NCI-H1092 treated with DMSO at 0.1 percent for 48 hours (cell line): Measurements from ENCODE around the gene NPTX1.
A peak's percentile ranks its signal among the peaks of the same experiment; 100 is the strongest.
"Not testable (repeated sequence)": the region's sequence is repeated elsewhere in the genome, so short reads cannot be mapped to it uniquely, and the experiment has no call there.

ENCODE experiments used
- DNase-seq: peaks from one replicate; lab custom pipeline; 2025; lab: John Stamatoyannopoulos, UW

The NPTX1 gene

GRCh38 chr17:80475910-80476876, at the start of gene NPTX1:
Gene NPTX1 (minus strand): TSS chr17:80476607. CDS start chr17:80476446, 161 bp downstream.
- DNase-seq, result peak; percentile 52

- no peak for DNase-seq
Measured at GRCh38 chr17:80523956-80524712, 47.7 kb upstream of the NPTX1 start.

GRCh38 chr17:80523054-80523744, 46.8 kb upstream of the NPTX1 start:
- no peak for DNase-seq

- no peak for DNase-seq
Measured at GRCh38 chr17:80520810-80521455, 44.5 kb upstream of the NPTX1 start.

- no peak for DNase-seq
Measured at GRCh38 chr17:80519091-80519781, 42.8 kb upstream of the NPTX1 start.

GRCh38 chr17:80518392-80518791, 42.0 kb upstream of the NPTX1 start:
- DNase-seq, result no peak

- no peak for DNase-seq
Measured at GRCh38 chr17:80517641-80518040, 41.2 kb upstream of the NPTX1 start.

- no peak for DNase-seq
Measured at GRCh38 chr17:80516171-80516932, 39.9 kb upstream of the NPTX1 start.

- DNase-seq, result no peak
Measured at GRCh38 chr17:80513892-80514291, 37.5 kb upstream of the NPTX1 start.

- DNase-seq, result no peak
Measured at GRCh38 chr17:80513201-80513600, 36.8 kb upstream of the NPTX1 start.

- no peak for DNase-seq
Measured at GRCh38 chr17:80512233-80512632, 35.8 kb upstream of the NPTX1 start.

GRCh38 chr17:80511222-80512180, 35.1 kb upstream of the NPTX1 start:
- DNase-seq, result no peak

- DNase-seq, result no peak
Measured at GRCh38 chr17:80510772-80511171, 34.4 kb upstream of the NPTX1 start.

- no peak for DNase-seq
Measured at GRCh38 chr17:80510132-80510531, 33.7 kb upstream of the NPTX1 start.

GRCh38 chr17:80509311-80509710, 32.9 kb upstream of the NPTX1 start:
- no peak for DNase-seq

- DNase-seq, result no peak
Measured at GRCh38 chr17:80507965-80508364, 31.6 kb upstream of the NPTX1 start.

GRCh38 chr17:80507177-80507576, 30.8 kb upstream of the NPTX1 start:
- not testable (repeated sequence) for DNase-seq

- no peak for DNase-seq
Measured at GRCh38 chr17:80504686-80505413, 28.4 kb upstream of the NPTX1 start.

- no peak for DNase-seq
Measured at GRCh38 chr17:80503921-80504320, 27.5 kb upstream of the NPTX1 start.
